Ovary (tissue), 9 donors: ENCODE measurements around the gene SPAG7. TPM values are rescaled to one million over a fixed set of nuclear protein-coding genes. Genes with fewer than 3 reads are reported as not detected.

ENCODE experiments used
- DNase-seq, 5 donors: peaks; one replicate each; pipeline ENCODE4 v3.0.0-alpha.2; 2019 to 2020
- H3K27ac ChIP-seq, 2 donors: fragments of 200-600 bp; one replicate each; pipeline versions ENCODE4 v1.5.1 to v1.8.0; 2019 to 2022
- H3K27me3 ChIP-seq: fragments of 200-600 bp; one replicate; pipeline ENCODE4 v1.8.0; 2022
- H3K36me3 ChIP-seq: fragments of 200-600 bp; sonication (generic); one replicate; pipeline ENCODE4 v1.5.1; 2019
- H3K4me1 ChIP-seq: one replicate; pipeline ENCODE4 v1.8.1; 2013; ENCODE audit warnings: mild to moderate bottlenecking, moderate library complexity; ENCODE audit not compliant: insufficient read depth
- H3K4me3 ChIP-seq: fragments of 200-600 bp; sonication (generic); one replicate; pipeline ENCODE4 v1.5.1; 2017
- H3K9me3 ChIP-seq, 2 donors: fragments of 200-600 bp in 1 of 2; sonication (generic) in 1 of 2; one replicate each; pipeline versions ENCODE4 v1.5.1 to v1.8.1; 2013 to 2019; ENCODE audit warnings: mild to moderate bottlenecking in 1 of 2, moderate library complexity in 1 of 2
- EP300 ChIP-seq: sonication (generic); formaldehyde crosslinking; IDR thresholded peaks from one replicate; pipeline ENCODE4 v1.6.1; 2017; ENCODE audit warnings: antibody characterized with exemption
- POLR2A ChIP-seq: fragments of 450-650 bp; IDR thresholded peaks from one replicate; pipeline ENCODE4 v1.6.1; 2017; ENCODE audit warnings: antibody characterized with exemption, mild to moderate bottlenecking, moderate library complexity
- WGBS, 3 donors: extraction: QIAGEN DNeasy Blood & Tissue Kit in 1 of 3; methylation state at CpG; one replicate each; pipeline versions ENCODE4 v1.1.5 to v1.1.7; 2013 to 2017; 5-methylcytosine and 5-hydroxymethylcytosine counted together
- intact Hi-C, 4 donors: fragments of 100-400 bp; cut with DNase I; formaldehyde crosslinking; loops; one replicate each; pipeline versions ENCODE4 v1.11.0 to v1.15.1; 2022 to 2023
- polyA plus RNA-seq, 2 donors: library from polyadenylated mRNA; stranded (reverse); fragments of 200-250 nt in 1 of 2; fragments of 350-450 nt in 1 of 2; fragmentation: Illumina TruSeq in 1 of 2; extraction: RNeasy Lipid Tissue Mini Kit (QIAGEN cat#74804) in 1 of 2; gene quantifications; one replicate each; pipeline ENCODE4 v1.2.3, GENCODE V29; 2013 to 2014
- total RNA-seq, 7 donors: library from RNA; depleted of rRNA in 2 of 7; stranded (reverse); fragments of >200 nt in 2 of 7; fragmentation: NEBNext Ultra II Directional in 3 of 7; extraction: Animal tissue kit (Norgen Biotek cat#: 25700) in 3 of 7; gene quantifications; one replicate each; pipeline versions ENCODE4 v1.1.0 to v1.2.4, GENCODE V29; 2016 to 2023
- TF ChIP-seq, protein P1 (sequence below), 3 donors: fragments of 450-650 bp in 2 of 3; fragments of 200-600 bp in 1 of 3; IDR thresholded peaks; one replicate each; pipeline versions ENCODE4 v1.5.1 to v1.8.0; 2016 to 2022; ENCODE audit warnings: antibody characterized with exemption in 3 of 3, mild to moderate bottlenecking in 1 of 3
- donor health status: DM: no; HTN: no; CAD: no; lungs with moderate emphysema.
- donor health status: DM: no; HTN: no; CAD: no.
- donor health status: Bipolar disorder and iron deficiency.
- donor health status: DM: yes; HTN: yes; CAD: no.
- donor health status: DM: no; HTN: no; CAD: no.
- donor health status: DM: yes; HTN: yes; CAD: no.

The SPAG7 gene
- total and polyA plus RNA-seq, 9 donors, result 30.4 to 60.6 (median 38.6) TPM

DNA sequence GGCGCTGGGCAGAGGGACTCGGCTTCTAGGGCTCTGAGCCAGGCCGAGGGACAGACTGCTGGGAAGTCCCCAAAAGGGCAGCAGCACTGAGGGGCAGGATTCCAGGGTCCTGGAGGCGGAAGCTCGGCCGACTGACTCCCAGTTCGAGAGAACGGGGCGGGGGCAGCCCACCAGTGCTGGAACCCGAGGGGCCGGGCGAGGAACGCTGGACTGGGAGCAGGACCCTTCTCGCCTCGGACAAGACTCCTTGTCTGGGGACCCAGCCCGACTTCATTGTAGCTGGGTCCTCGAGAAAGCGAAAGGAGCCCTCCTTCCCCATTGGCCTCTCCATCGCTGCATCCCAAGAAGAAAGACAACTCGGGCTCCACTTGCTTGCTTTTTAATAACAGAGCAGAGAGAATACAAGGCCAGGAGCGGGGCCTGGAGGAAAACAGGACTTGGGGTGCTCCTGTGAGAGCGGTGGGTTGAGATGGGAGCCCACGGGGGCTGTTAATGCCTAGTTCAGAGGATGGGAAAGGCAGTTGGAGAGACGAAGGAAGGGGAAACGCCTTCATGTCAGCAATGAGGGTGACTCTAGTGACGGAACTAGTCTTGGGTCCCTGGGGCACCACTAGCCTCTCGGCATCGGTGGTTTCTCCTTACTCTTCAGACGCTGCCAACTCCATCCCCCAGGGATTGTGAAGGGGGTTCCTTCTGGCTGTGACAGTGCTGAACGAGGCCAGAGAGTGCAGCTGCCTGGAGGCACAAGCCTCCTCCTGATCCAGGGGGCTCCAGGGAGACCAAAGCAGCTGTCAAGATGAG is 20.4 kb upstream of the SPAG7 start:
- no peaks in the 10 kb centered on the region for H3K27me3 ChIP-seq
- intact Hi-C loops, result loop anchor here in 1 of 4 donors (5.0 kb wide), 1 partner anchor 81 kb away; no protein-coding TSS in a partner anchor
- H3K36me3 ChIP-seq, result no peaks in the 10 kb centered on the region
- H3K4me1 ChIP-seq, result peaks cover 11% of the 10 kb centered on the region
- H3K27ac ChIP-seq, result peak overlapping the region; percentile 95 to 97
- no peaks in the 10 kb centered on the region for H3K9me3 ChIP-seq
- WGBS, 3 donors, result 1 to 2% (median 1%) methylated on average over 30 of the region's 30 CpGs
- peak; percentile 42 for TF ChIP-seq EP300
- TF ChIP-seq, protein P1, sequence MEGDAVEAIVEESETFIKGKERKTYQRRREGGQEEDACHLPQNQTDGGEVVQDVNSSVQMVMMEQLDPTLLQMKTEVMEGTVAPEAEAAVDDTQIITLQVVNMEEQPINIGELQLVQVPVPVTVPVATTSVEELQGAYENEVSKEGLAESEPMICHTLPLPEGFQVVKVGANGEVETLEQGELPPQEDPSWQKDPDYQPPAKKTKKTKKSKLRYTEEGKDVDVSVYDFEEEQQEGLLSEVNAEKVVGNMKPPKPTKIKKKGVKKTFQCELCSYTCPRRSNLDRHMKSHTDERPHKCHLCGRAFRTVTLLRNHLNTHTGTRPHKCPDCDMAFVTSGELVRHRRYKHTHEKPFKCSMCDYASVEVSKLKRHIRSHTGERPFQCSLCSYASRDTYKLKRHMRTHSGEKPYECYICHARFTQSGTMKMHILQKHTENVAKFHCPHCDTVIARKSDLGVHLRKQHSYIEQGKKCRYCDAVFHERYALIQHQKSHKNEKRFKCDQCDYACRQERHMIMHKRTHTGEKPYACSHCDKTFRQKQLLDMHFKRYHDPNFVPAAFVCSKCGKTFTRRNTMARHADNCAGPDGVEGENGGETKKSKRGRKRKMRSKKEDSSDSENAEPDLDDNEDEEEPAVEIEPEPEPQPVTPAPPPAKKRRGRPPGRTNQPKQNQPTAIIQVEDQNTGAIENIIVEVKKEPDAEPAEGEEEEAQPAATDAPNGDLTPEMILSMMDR (IDR thresholded peaks at IDR 0.05), result no peak
- H3K4me3 ChIP-seq, result peak overlapping the region; percentile 51
- DNase-seq, result no peak

DNA sequence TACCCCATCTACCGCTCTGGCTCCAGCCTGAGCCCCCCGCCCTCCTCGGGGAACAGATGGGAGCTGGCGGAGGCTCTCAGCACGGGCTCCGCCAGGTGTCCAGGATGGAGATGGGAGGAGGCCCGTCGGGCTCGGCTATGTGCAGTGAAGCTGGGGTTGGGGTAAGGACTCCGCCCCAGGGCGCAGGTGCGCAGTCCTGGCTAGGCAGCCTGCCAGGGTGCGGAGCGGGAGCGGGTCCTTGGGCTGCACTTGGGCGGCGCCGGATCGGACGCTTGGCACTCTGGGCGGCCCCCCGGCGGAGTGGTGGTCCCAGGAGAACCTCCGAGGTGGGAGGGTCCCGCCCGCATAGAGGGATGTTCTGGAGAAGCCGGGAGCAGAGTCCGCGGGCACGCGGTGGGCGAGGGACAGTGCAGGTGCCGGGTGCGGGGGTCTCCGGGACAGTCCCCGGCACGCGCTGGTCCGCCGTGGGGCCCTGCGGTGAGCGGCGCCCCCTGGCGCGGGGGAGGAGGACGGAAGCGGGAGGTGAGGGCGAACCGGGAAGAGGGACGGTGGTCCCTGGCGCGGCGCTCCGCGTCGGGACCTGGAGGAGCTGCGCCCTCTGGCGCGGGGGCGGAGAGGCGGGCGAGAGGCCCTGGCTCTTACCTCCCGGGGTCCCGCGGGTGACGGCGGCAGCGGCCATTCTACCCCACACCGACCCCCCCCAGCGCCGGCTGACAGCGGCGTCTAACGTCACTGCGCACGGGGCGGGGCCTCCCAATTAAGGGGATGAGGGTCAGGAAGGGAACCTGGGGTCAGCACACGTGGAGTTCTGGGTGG is 19.5 kb upstream of the SPAG7 start, which contains the start of gene CAMTA2:
Gene CAMTA2, minus strand, starts transcription at position 725 of the 816 bp plus-strand sequence. CDS start 1,453 bp downstream, outside the sequence.
- peak; percentile 90 to 93 (median 92) for DNase-seq
- Histone ChIP-seq H3K27me3 (no peaks in the 10 kb centered on the region), H3K4me1 (peaks cover 11% of the 10 kb centered on the region), H3K4me3 (peak within 1 kb of the TSS; percentile 51), H3K9me3 (no peaks in the 10 kb centered on the region), H3K36me3 (no peaks in the 10 kb centered on the region), H3K27ac (peak within 1 kb of the TSS; percentile 95 to 97)
- WGBS, 3 donors, result 0 to 1% (median 1%) methylated on average over 60 to 78 of the region's 78 CpGs
- intact Hi-C loops, result loop anchor here in 1 of 4 donors (5.0 kb wide), 1 partner anchor 80 kb away; no protein-coding TSS in a partner anchor
- TF ChIP-seq, protein P1 (IDR thresholded peaks at IDR 0.05), result peak; percentile 50 to 83 (median 79)
- TF ChIP-seq EP300 (no peak), POLR2A (peak; percentile 72)

DNA sequence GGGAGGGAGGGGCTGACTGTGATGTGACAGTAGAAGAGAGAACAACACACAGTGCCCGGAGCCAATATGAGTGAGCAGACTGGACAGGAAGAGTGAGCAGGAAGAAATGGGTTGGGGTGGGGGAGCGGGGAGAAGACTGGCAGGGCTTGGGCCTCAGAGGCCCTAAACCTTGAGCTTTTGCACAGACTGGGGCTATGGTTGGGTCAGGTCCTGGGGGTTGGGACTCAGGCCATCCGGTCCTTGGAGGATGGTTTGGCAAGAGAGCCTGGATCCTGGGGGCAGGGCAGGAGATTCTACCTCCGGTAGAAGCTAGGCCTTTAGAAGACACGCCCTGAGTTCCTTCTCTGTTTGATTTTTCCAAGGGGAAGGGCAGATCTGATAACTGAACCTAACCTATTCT is 18.8 kb upstream of the SPAG7 start:
- Histone ChIP-seq H3K27me3 (no peaks in the 10 kb centered on the region), H3K9me3 (no peaks in the 10 kb centered on the region), H3K4me3 (peak overlapping the region; percentile 51), H3K4me1 (peaks cover 11% of the 10 kb centered on the region), H3K27ac (peak overlapping the region; percentile 95 to 97), H3K36me3 (no peaks in the 10 kb centered on the region)
- WGBS, 3 donors, result 46 to 55% (median 50%) methylated on average over 5 of the region's 5 CpGs
- TF ChIP-seq, protein P1 (IDR thresholded peaks at IDR 0.05), result no peak
- TF ChIP-seq EP300 (no peak), POLR2A (no peak)
- intact Hi-C loops, result loop anchor here in 1 of 4 donors (5.0 kb wide), 1 partner anchor 79 kb away; no protein-coding TSS in a partner anchor
- peak in 2 of 5 donors; percentile 21 to 45 for DNase-seq

DNA sequence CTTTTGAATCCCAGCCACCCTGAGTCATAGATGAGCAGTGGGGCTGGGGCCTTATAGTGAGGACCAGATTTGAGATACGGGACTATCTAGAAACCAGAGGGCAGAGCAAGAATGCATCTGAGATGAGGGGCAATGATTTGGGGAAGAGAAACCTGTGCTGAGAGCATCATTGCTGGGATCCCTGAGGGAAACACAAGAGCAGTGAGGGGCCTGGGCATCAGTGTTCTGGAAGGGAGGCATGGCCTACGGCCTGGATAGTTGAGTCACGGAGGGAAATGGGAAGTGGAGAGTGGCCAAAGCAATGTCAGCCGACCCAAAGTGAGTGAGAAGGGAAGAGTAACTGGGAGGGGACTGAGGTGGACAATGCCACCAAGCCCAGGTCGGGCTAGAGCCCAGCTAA is 14.7 kb upstream of the SPAG7 start:
- no peak overlapping the region for H3K27ac ChIP-seq
- no peaks in the 10 kb centered on the region for H3K36me3 ChIP-seq
- no peaks in the 10 kb centered on the region for H3K27me3 ChIP-seq
- TF ChIP-seq, protein P1 (IDR thresholded peaks at IDR 0.05), result no peak
- DNase-seq, result no peak
- no peak overlapping the region for H3K4me3 ChIP-seq
- peaks cover 4% of the 10 kb centered on the region for H3K4me1 ChIP-seq
- intact Hi-C loops, result loop anchor here in 1 of 4 donors (5.0 kb wide), 1 partner anchor 80 kb away; no protein-coding TSS in a partner anchor
- H3K9me3 ChIP-seq, result no peaks in the 10 kb centered on the region
- 58 to 73% (median 63%) methylated on average over 5 of the region's 5 CpGs for WGBS, 3 donors
